Measurements from ENCODE around the gene FAF1. TPM values are rescaled to one million over a fixed set of nuclear protein-coding genes. Genes with fewer than 3 reads are reported as not detected.

FAF1 gene
- total RNA-seq, 4 donors from 2014 or later = 60.4 to 89.0 (median 67.8) TPM

- WGBS, 2 donors (ENCODE audit: low coverage in 1 of 2) = 4 to 5% methylated on average over 7 of the region's 7 CpGs
- ATAC-seq = no peak
- Histone ChIP-seq H3K36me3 (no peaks in the 10 kb centered on the region), H3K4me3 (peak overlapping the region; percentile 56 to 69), H3K9me3 (no peaks in the 10 kb centered on the region), H3K27ac (peak overlapping the region; percentile 83 to 98 (median 96)), H3K27me3 (no peaks in the 10 kb centered on the region), H3K4me1 (peaks cover 0 to 53% (median 0%) of the 10 kb centered on the region in 3 donors)
- TF ChIP-seq POLR2AphosphoS5 (IDR thresholded peaks at IDR 0.05) = no peak
- TF ChIP-seq POLR2A (IDR thresholded peaks at IDR 0.05) = no peak
Observed at GRCh38 chr1:50970931-50971582, 11.0 kb upstream of the FAF1 start.

- H3K27me3 ChIP-seq = no peaks in the 10 kb centered on the region
- peaks cover 0 to 49% (median 0%) of the 10 kb centered on the region in 3 donors for H3K4me1 ChIP-seq
- TF ChIP-seq POLR2A (IDR thresholded peaks at IDR 0.05) (no peak), EP300 (IDR thresholded peaks at IDR 0.05) (no peak), CTCF (IDR thresholded peaks at IDR 0.05) (no peak), POLR2AphosphoS5 (IDR thresholded peaks at IDR 0.05) (no peak)
- H3K9me3 ChIP-seq = no peaks in the 10 kb centered on the region
- 2 to 9% methylated on average over 6 of the region's 6 CpGs for WGBS, 2 donors (ENCODE audit: low coverage in 1 of 2)
- ATAC-seq = no peak
- H3K27ac ChIP-seq = peak overlapping the region; percentile 83 to 98 (median 96)
- no peaks in the 10 kb centered on the region for H3K36me3 ChIP-seq
- H3K4me3 ChIP-seq = peak overlapping the region; percentile 56 to 69
Observed at GRCh38 chr1:50970509-50970887, 10.4 kb upstream of the FAF1 start.

- Histone ChIP-seq H3K4me1 (peaks cover 0 to 42% (median 0%) of the 10 kb centered on the region in 3 donors), H3K4me3 (peak within 1 kb of the TSS; percentile 56 to 69), H3K27me3 (no peaks in the 10 kb centered on the region), H3K9me3 (no peaks in the 10 kb centered on the region), H3K27ac (peak within 1 kb of the TSS; percentile 83 to 98 (median 96)), H3K36me3 (no peaks in the 10 kb centered on the region)
- TF ChIP-seq POLR2AphosphoS5 (IDR thresholded peaks at IDR 0.05) (peak; percentile 55), CTCF (IDR thresholded peaks at IDR 0.05) (no peak), POLR2A (IDR thresholded peaks at IDR 0.05) (peak; percentile 36 to 65)
- peak; percentile 25 for ATAC-seq
- WGBS, 2 donors (ENCODE audit: low coverage in 1 of 2) = 0% methylated on average over 18 to 20 of the region's 44 CpGs
Observed at GRCh38 chr1:50969611-50970508, 9.8 kb upstream of the FAF1 start, which contains the start of gene CDKN2C. CDKN2C (plus strand) TSS chr1:50970245; CDS start chr1:50970369, 124 bp downstream.

- peaks cover 0 to 36% (median 0%) of the 10 kb centered on the region in 3 donors for H3K4me1 ChIP-seq
- H3K27ac ChIP-seq = peak overlapping the region; percentile 83 to 98 (median 96)
- no peaks in the 10 kb centered on the region for H3K9me3 ChIP-seq
- WGBS, 2 donors (ENCODE audit: low coverage in 1 of 2) = 0% methylated on average over 6 of the region's 65 CpGs; no CpG with 5 or more reads in 1 of the 2 donors
- TF ChIP-seq CTCF (IDR thresholded peaks at IDR 0.05) (peak in 1 of 4 experiments; percentile 2), EP300 (IDR thresholded peaks at IDR 0.05) (no peak), POLR2A (IDR thresholded peaks at IDR 0.05) (peak in 1 of 2 donors; percentile 15)
- no peaks in the 10 kb centered on the region for H3K36me3 ChIP-seq
- peak overlapping the region; percentile 56 to 69 for H3K4me3 ChIP-seq
- no peaks in the 10 kb centered on the region for H3K27me3 ChIP-seq
- ATAC-seq = peak; percentile 20
Observed at GRCh38 chr1:50968821-50969610, 8.9 kb upstream of the FAF1 start.
